A549 (cell line): ENCODE data around the gene CFAP97. TPM values are rescaled to one million over a fixed set of nuclear protein-coding genes. Genes with fewer than 3 reads are reported as not detected.

Experiments
- ATAC-seq, 2 experiments: fragments of 200-7000 bp in 1 of 2; fragments of >200 bp in 1 of 2; cut with Nextera tagmentation in 1 of 2; cut with Tn5 transposase in 1 of 2; 3 replicates each; pipeline versions ENCODE4 v1.8.0 to v1.9.1; 2018 to 2020; ENCODE audit warnings: mild to moderate bottlenecking in 1 of 2, moderate library complexity in 1 of 2
- CTCF ChIA-PET: fragments of 300-600 bp; sonication (Branson Sonifier 250); formaldehyde crosslinking; extraction: SDS; loops from one replicate; lab custom pipeline; 2021; ENCODE audit warnings: antibody characterized with exemption, inconsistent platforms; lab: Yijun Ruan, JAX
- POLR2A ChIA-PET: fragments of 350-600 bp; formaldehyde crosslinking; extraction: SDS; loops from one replicate; lab custom pipeline; 2021; ENCODE audit warnings: antibody characterized with exemption, inconsistent platforms; lab: Yijun Ruan, JAX
- DNase-seq, 2 experiments: peaks; one replicate each; pipeline versions ENCODE4 v3.0.0 to v3.0.0-alpha.2; 2011 to 2016; ENCODE audit warnings: low read depth in 1 of 2, low spot score in 1 of 2
- FAIRE-seq: peaks from 2 replicates; lab custom pipeline; 2011; peaks lifted over from hg19 to GRCh38; lab: Jason Lieb, UNC
- H3K27ac ChIP-seq, 2 experiments: fragments of >200 bp; sonication (Bioruptor Twin); formaldehyde crosslinking; 3 replicates each; pipeline ENCODE4 v1.5.1; 2016 to 2017
- H3K4me1 ChIP-seq: fragments of >200 bp; sonication (Bioruptor Twin); formaldehyde crosslinking; 3 replicates; pipeline ENCODE4 v1.6.1; 2016
- H3K4me2 ChIP-seq: fragments of >200 bp; sonication (Bioruptor Twin); formaldehyde crosslinking; 3 replicates; pipeline ENCODE4 v1.6.1; 2016
- H3K4me3 ChIP-seq: fragments of >200 bp; sonication (Bioruptor Twin); formaldehyde crosslinking; 3 replicates; pipeline ENCODE4 v1.5.1; 2016
- H3K9me3 ChIP-seq: fragments of >200 bp; sonication (Bioruptor Twin); formaldehyde crosslinking; 3 replicates; pipeline ENCODE4 v1.6.1; 2016
- ATOH8 ChIP-seq: fragments of 250-450 bp; sonication (Bioruptor Pico); IDR thresholded peaks from 2 replicates; pipeline ENCODE4 v1.5.0; 2020; ENCODE audit warnings: low read depth, mild to moderate bottlenecking, moderate library complexity
- BCL3 ChIP-seq: fragments of >200 bp; sonication (Bioruptor Twin); formaldehyde crosslinking; IDR thresholded peaks from 3 replicates; pipeline ENCODE4 v1.6.1; 2016
- BHLHE40 ChIP-seq: IDR thresholded peaks from 2 replicates; pipeline ENCODE4 v1.6.1; 2012; ENCODE audit warnings: low read depth, low read length, inconsistent platforms
- CEBPB ChIP-seq, 2 experiments: fragments of >200 bp in 1 of 2; sonication (Bioruptor Twin) in 1 of 2; formaldehyde crosslinking in 1 of 2; IDR thresholded peaks; 2 replicates each; pipeline ENCODE4 v1.6.1; 2012 to 2016
- CHD4 ChIP-seq: fragments of 200-600 bp; sonication (generic); IDR thresholded peaks from 2 replicates; pipeline ENCODE4 v1.6.1; 2016; ENCODE audit warnings: antibody characterized with exemption, mild to moderate bottlenecking, borderline replicate concordance
- E2F6 ChIP-seq: IDR thresholded peaks from 2 replicates; pipeline ENCODE4 v1.6.1; 2012; ENCODE audit warnings: low read depth, borderline replicate concordance
- ESRRA ChIP-seq: fragments of 150-350 bp; IDR thresholded peaks from 2 replicates; pipeline ENCODE4 v1.6.1; 2014; ENCODE audit warnings: mild to moderate bottlenecking, low read length, borderline replicate concordance
- GATA3 ChIP-seq: IDR thresholded peaks from 2 replicates; pipeline ENCODE4 v1.6.1; 2012; ENCODE audit warnings: borderline replicate concordance
- HES2 ChIP-seq: fragments of >200 bp; sonication (Bioruptor Twin); formaldehyde crosslinking; IDR thresholded peaks from 2 replicates; pipeline ENCODE4 v1.6.1; 2016
- HOXB5 ChIP-seq: fragments of 250-450 bp; sonication (Bioruptor Pico); IDR thresholded peaks from 2 replicates; pipeline ENCODE4 v1.5.0; 2020; ENCODE audit warnings: mild to moderate bottlenecking, moderate library complexity
- JUN ChIP-seq, 2 experiments: fragments of >200 bp; sonication (Bioruptor Twin); formaldehyde crosslinking; IDR thresholded peaks; 2 replicates in 1 of 2; 3 replicates in 1 of 2; pipeline ENCODE4 v1.6.1; 2016 to 2017
- MAFK ChIP-seq: fragments of 450-650 bp; IDR thresholded peaks from 2 replicates; pipeline ENCODE4 v1.6.1; 2014; ENCODE audit not compliant: partially characterized antibody
- NPAS2 ChIP-seq: fragments of 250-450 bp; sonication (Bioruptor Pico); IDR thresholded peaks from 2 replicates; pipeline ENCODE4 v1.8.0; 2022; ENCODE audit warnings: mild to moderate bottlenecking, moderate library complexity, borderline replicate concordance
- NR3C1 ChIP-seq: fragments of >200 bp; sonication (Bioruptor Twin); formaldehyde crosslinking; IDR thresholded peaks from 3 replicates; pipeline ENCODE4 v1.6.1; 2017
- RARB ChIP-seq: fragments of 250-450 bp; sonication (Bioruptor Pico); IDR thresholded peaks from 2 replicates; pipeline ENCODE4 v1.8.0; 2021; ENCODE audit warnings: mild to moderate bottlenecking, moderate library complexity
- RCOR1 ChIP-seq: fragments of 150-350 bp; IDR thresholded peaks from 2 replicates; pipeline ENCODE4 v1.6.1; 2014; ENCODE audit warnings: antibody characterized with exemption, low read length, low read depth
- REST ChIP-seq: fragments of 200-600 bp; sonication (generic); IDR thresholded peaks from 2 replicates; pipeline ENCODE4 v1.6.1; 2016; ENCODE audit warnings: antibody characterized with exemption, mild to moderate bottlenecking, moderate library complexity
- ZC3H11A ChIP-seq: fragments of 450-650 bp; IDR thresholded peaks from 2 replicates; pipeline ENCODE4 v1.6.1; 2014; ENCODE audit warnings: antibody characterized with exemption, mild to moderate bottlenecking
- ZFP36 ChIP-seq: fragments of 450-650 bp; IDR thresholded peaks from 2 replicates; pipeline ENCODE4 v1.6.1; 2014; ENCODE audit warnings: borderline replicate concordance; ENCODE audit not compliant: partially characterized antibody
- ZNF302 ChIP-seq: fragments of 250-450 bp; sonication (Bioruptor Pico); IDR thresholded peaks from 2 replicates; pipeline ENCODE4 v1.9.0; 2021; ENCODE audit warnings: inconsistent platforms, mild to moderate bottlenecking, moderate library complexity
- WGBS: methylation state at CpG from one replicate; pipeline ENCODE4 v1.1.6; 2017; ENCODE audit errors: missing lambda C conversion rate; 5-methylcytosine and 5-hydroxymethylcytosine counted together
- polyA plus RNA-seq, 4 experiments: library from polyadenylated mRNA; depleted of rRNA in 3 of 4; stranded (reverse); fragments of >200 nt; fragmentation: RNase III in 1 of 4; extraction: RNeasy Plus Mini Kit Qiagen cat#74134 plus additional on column Dnase treatment in 1 of 4; gene quantifications; 2 replicates in 3 of 4; 3 replicates in 1 of 4; pipeline ENCODE4 v1.2.3, GENCODE V29; 2011 to 2017

CFAP97 gene
- polyA plus RNA-seq, 2 of the 4 experiments (the other 2 are of a cell fraction) = 15.8 to 48.2 TPM

GRCh38 chr4:185235843-185236503, 32.2 kb upstream of the CFAP97 start:
- Histone ChIP-seq H3K4me3 (no peak overlapping the region), H3K27ac (no peak overlapping the region), H3K9me3 (no peaks in the 10 kb centered on the region), H3K4me1 (peaks cover 6% of the 10 kb centered on the region; the same call in 1 of the 3 replicates), H3K4me2 (0 out of 3 replicates have a peak overlapping the region, but pooled peaks have one; percentile 8)
- DNase-seq (peak in 1 of 2 experiments; percentile 36), ATAC-seq (peak in 1 of 2 experiments; percentile 30; a peak in 2 of 6 replicates), FAIRE-seq (no peak)
- WGBS = 66% methylated on average over 7 of the region's 7 CpGs
- ChIA-PET CTCF (no interaction called here), POLR2A (no interaction called here)
- TF ChIP-seq RARB (CRISPR knock-in tag) (no peak), CHD4 (no peak)
- TF ChIP-seq, all 56 proteins: peak for 0

GRCh38 chr4:185235119-185235842, 31.5 kb upstream of the CFAP97 start:
- CTCF ChIA-PET = no interaction called here
- 79% methylated on average over 7 of the region's 7 CpGs for WGBS
- no peaks in the 10 kb centered on the region for H3K9me3 ChIP-seq
- peaks cover 6% of the 10 kb centered on the region; the same call in 1 of the 3 replicates for H3K4me1 ChIP-seq
- TF ChIP-seq HOXB5 (CRISPR knock-in tag) (no peak), BHLHE40 (no peak), ESRRA (no peak), RCOR1 (no peak), MAFK (no peak), HES2 (no peak), NR3C1 (no peak), ZC3H11A (no peak), ZNF302 (CRISPR knock-in tag) (no peak), ZFP36 (no peak), RARB (CRISPR knock-in tag) (no peak), REST (no peak), GATA3 (no peak), JUN (IDR thresholded peaks at IDR 0.05) (no peak), E2F6 (no peak)
- H3K4me2 ChIP-seq = no peak overlapping the region
- H3K4me3 ChIP-seq = no peak overlapping the region
- no peak for DNase-seq
- H3K27ac ChIP-seq = no peak overlapping the region
- no peak for FAIRE-seq
- ATAC-seq = no peak
- POLR2A ChIA-PET = no interaction called here

- Histone ChIP-seq H3K4me3 (no peak overlapping the region), H3K4me2 (no peak overlapping the region), H3K9me3 (no peaks in the 10 kb centered on the region), H3K27ac (no peak overlapping the region), H3K4me1 (peaks cover 6% of the 10 kb centered on the region; the same call in 1 of the 3 replicates)
- CTCF ChIA-PET = no interaction called here
- TF ChIP-seq RARB (CRISPR knock-in tag) (no peak), JUN (IDR thresholded peaks at IDR 0.05) (no peak), NPAS2 (CRISPR knock-in tag) (no peak), BCL3 (no peak), ATOH8 (CRISPR knock-in tag) (no peak), ZNF302 (CRISPR knock-in tag) (no peak), REST (no peak), CEBPB (IDR thresholded peaks at IDR 0.05) (no peak)
- no peak for FAIRE-seq
- ATAC-seq = no peak
- WGBS = 88% methylated on average over 6 of the region's 6 CpGs
- POLR2A ChIA-PET = no interaction called here
- DNase-seq = no peak
These were observed 28.6 kb upstream of the CFAP97 start for GRCh38 chr4:185232370-185232769.
